Endodermal cell (in vitro differentiated cells): Measurements from ENCODE around the gene ZNHIT2. TPM values are rescaled to one million over a fixed set of nuclear protein-coding genes. Genes with fewer than 3 reads are reported as not detected.

Experiments used
- DNase-seq: peaks from one replicate; pipeline ENCODE4 v3.0.0-alpha.2; 2017
- H3K27ac ChIP-seq: 2 replicates; pipeline ENCODE4 v1.5.1; 2013; ENCODE audit warnings: mild to moderate bottlenecking, low read depth, low read length, moderate library complexity
- H3K27me3 ChIP-seq: 2 replicates; pipeline ENCODE4 v1.6.1; 2013; ENCODE audit warnings: mild to moderate bottlenecking, low read length, moderate library complexity; ENCODE audit not compliant: insufficient read depth, control insufficient read depth, poor library complexity, severe bottlenecking
- H3K36me3 ChIP-seq: 2 replicates; pipeline ENCODE4 v1.7.0; 2013; ENCODE audit warnings: mild to moderate bottlenecking, low read length, moderate library complexity; ENCODE audit not compliant: control insufficient read depth, insufficient read depth
- H3K4me1 ChIP-seq: one replicate; pipeline ENCODE4 v1.7.0; 2013; ENCODE audit warnings: low read length; ENCODE audit not compliant: control insufficient read depth, insufficient read depth
- H3K4me3 ChIP-seq: 2 replicates; pipeline ENCODE4 v1.5.1; 2013; ENCODE audit warnings: mild to moderate bottlenecking, low read length, moderate library complexity
- H3K9ac ChIP-seq: 2 replicates; pipeline ENCODE4 v1.6.1; 2013; ENCODE audit warnings: mild to moderate bottlenecking, low read length, moderate library complexity; ENCODE audit not compliant: poor library complexity, severe bottlenecking; ENCODE audit errors: extremely low read depth
- H3K9me3 ChIP-seq: 2 replicates; pipeline ENCODE4 v1.6.1; 2013; ENCODE audit warnings: mild to moderate bottlenecking, low read length, moderate library complexity; ENCODE audit not compliant: control insufficient read depth
- H3K27ac Mint-ChIP-seq: 2 replicates; pipeline ENCODE4 v1.8.0; 2020; ENCODE audit warnings: mixed read lengths
- H3K27me3 Mint-ChIP-seq: 2 replicates; pipeline ENCODE4 v1.8.0; 2021; ENCODE audit warnings: mild to moderate bottlenecking, mixed read lengths; ENCODE audit not compliant: insufficient read depth
- H3K36me3 Mint-ChIP-seq: 2 replicates; pipeline ENCODE4 v1.8.0; 2020; ENCODE audit warnings: low read depth, mixed read lengths
- H3K4me1 Mint-ChIP-seq: 2 replicates; pipeline ENCODE4 v1.8.0; 2020; ENCODE audit warnings: mixed read lengths
- H3K4me3 Mint-ChIP-seq: 2 replicates; pipeline ENCODE4 v1.8.0; 2020; ENCODE audit warnings: mild to moderate bottlenecking, moderate library complexity, mixed read lengths
- H3K9me3 Mint-ChIP-seq: 2 replicates; pipeline ENCODE4 v1.8.0; 2020; ENCODE audit warnings: mild to moderate bottlenecking, mixed read lengths
- CTCF ChIP-seq: fragments of 200-600 bp; sonication (generic); conservative IDR thresholded peaks from 2 replicates; pipeline ENCODE4 v1.5.0; 2021; ENCODE audit warnings: antibody characterized with exemption, mild to moderate bottlenecking
- WGBS, 2 experiments: methylation state at CpG; one replicate each; pipeline versions ENCODE4 v1.1.5 to v1.1.7; 2013; ENCODE audit warnings: missing lambda C conversion rate in 2 of 2, mixed read lengths in 1 of 2; ENCODE audit not compliant: insufficient coverage in 1 of 2, insufficient read length in 1 of 2; 5-methylcytosine and 5-hydroxymethylcytosine counted together
- total RNA-seq, 2 donors: library from RNA; stranded (reverse); fragmentation: NEBNext Ultra II Directional in 1 of 2; extraction: Animal tissue kit (Norgen Biotek cat#: 25700) in 1 of 2; gene quantifications; 2 replicates in 1 of 2; 3 replicates in 1 of 2; pipeline ENCODE4 v1.2.1, GENCODE V29; 2021

Gene ZNHIT2
- total RNA-seq, 2 donors from 2014 or later: 11.0 to 11.8 TPM

- no peak for DNase-seq
- WGBS, 2 experiments: 85 to 92% methylated on average over 5 to 6 of the region's 6 CpGs
- Histone ChIP-seq H3K9me3 (no peaks in the 10 kb centered on the region), H3K36me3 (peaks cover 52% of the 10 kb centered on the region), H3K4me3 (no peak overlapping the region), H3K27ac (no peak overlapping the region), H3K9ac (no peak overlapping the region), H3K4me1 (no peaks in the 10 kb centered on the region), H3K27me3 (no peaks in the 10 kb centered on the region)
- TF ChIP-seq CTCF: no peak
- Mint-ChIP-seq H3K4me1 (peaks cover 19% of the 10 kb centered on the region), H3K27me3 (no peaks in the 10 kb centered on the region), H3K27ac (no peak overlapping the region), H3K36me3 (peaks cover 33% of the 10 kb centered on the region), H3K4me3 (no peak overlapping the region), H3K9me3 (no peaks in the 10 kb centered on the region)
Measured at GRCh38 chr11:65131895-65132237, 14.4 kb upstream of the ZNHIT2 start.

GRCh38 chr11:65131417-65131776 is 13.9 kb upstream of the ZNHIT2 start:
- H3K27ac Mint-ChIP-seq: no peak overlapping the region
- TF ChIP-seq CTCF: no peak
- H3K4me1 ChIP-seq: no peaks in the 10 kb centered on the region
- H3K27ac ChIP-seq: no peak overlapping the region
- H3K4me3 Mint-ChIP-seq: no peak overlapping the region
- H3K9ac ChIP-seq: no peak overlapping the region
- no peak for DNase-seq
- no peaks in the 10 kb centered on the region for H3K27me3 Mint-ChIP-seq
- H3K36me3 ChIP-seq: peaks cover 57% of the 10 kb centered on the region
- whole genome bisulfite sequencing, 2 experiments: 93% methylated on average over 3 of the region's 3 CpGs; no CpG with 5 or more reads in 1 of the 2 experiments
- peaks cover 38% of the 10 kb centered on the region for H3K36me3 Mint-ChIP-seq
- H3K4me3 ChIP-seq: no peak overlapping the region
- no peaks in the 10 kb centered on the region for H3K9me3 ChIP-seq
- H3K9me3 Mint-ChIP-seq: no peaks in the 10 kb centered on the region
- H3K27me3 ChIP-seq: no peaks in the 10 kb centered on the region
- peaks cover 17% of the 10 kb centered on the region for H3K4me1 Mint-ChIP-seq

- no peak for TF ChIP-seq CTCF
- Mint-ChIP-seq H3K27ac (no peak overlapping the region), H3K27me3 (no peaks in the 10 kb centered on the region), H3K36me3 (peaks cover 42% of the 10 kb centered on the region), H3K4me3 (no peak overlapping the region), H3K4me1 (peaks cover 12% of the 10 kb centered on the region), H3K9me3 (no peaks in the 10 kb centered on the region)
- peaks cover 62% of the 10 kb centered on the region for H3K36me3 ChIP-seq
- H3K9ac ChIP-seq: no peak overlapping the region
- H3K4me3 ChIP-seq: no peak overlapping the region
- H3K27me3 ChIP-seq: no peaks in the 10 kb centered on the region
- no peak overlapping the region for H3K27ac ChIP-seq
- 92 to 95% methylated on average over 10 to 19 of the region's 19 CpGs for WGBS, 2 experiments
- no peaks in the 10 kb centered on the region for H3K9me3 ChIP-seq
- H3K4me1 ChIP-seq: no peaks in the 10 kb centered on the region
- no peak for DNase-seq
Measured at GRCh38 chr11:65130631-65131416, 13.3 kb upstream of the ZNHIT2 start.
